Transverse colon (tissue), 4 donors: ENCODE data around the gene RNF5.

Experiments used
- CTCF ChIP-seq, 5 experiments: fragments of 200-600 bp in 3 of 5; fragments of 450-650 bp in 2 of 5; sonication (generic) in 3 of 5; IDR thresholded peaks; 1 replicate in 2 of 5; 2 replicates in 3 of 5; pipeline ENCODE4 v1.5.1; 2016 to 2017; ENCODE audit warnings: antibody characterized with exemption in 5 of 5, inconsistent platforms in 3 of 5, mild to moderate bottlenecking in 2 of 5, moderate library complexity in 1 of 5
- EP300 ChIP-seq: sonication (generic); formaldehyde crosslinking; IDR thresholded peaks from one replicate; pipeline ENCODE4 v1.6.1; 2017; ENCODE audit warnings: antibody characterized with exemption, low read depth
- POLR2A ChIP-seq: fragments of 450-650 bp; IDR thresholded peaks from one replicate; pipeline ENCODE4 v1.6.1; 2016; ENCODE audit warnings: antibody characterized with exemption, mild to moderate bottlenecking, moderate library complexity
- POLR2AphosphoS5 ChIP-seq, 3 donors: sonication (generic); formaldehyde crosslinking; IDR thresholded peaks; one replicate each; pipeline ENCODE4 v1.6.1; 2016; ENCODE audit warnings: antibody characterized with exemption in 3 of 3

- TF ChIP-seq POLR2AphosphoS5 (IDR thresholded peaks at IDR 0.05), result no peak
- TF ChIP-seq CTCF (IDR thresholded peaks at IDR 0.05), result no peak
- no peak for TF ChIP-seq POLR2A
- no peak for TF ChIP-seq EP300
Observed at GRCh38 chr6:32171234-32171633, 7.0 kb upstream of the RNF5 start.
